Neuronal stem cell (in vitro differentiated cells): Measurements from ENCODE around the gene MKS1.

ENCODE experiments used
- DNase-seq: peaks from one replicate; pipeline ENCODE4 v3.0.0-alpha.2; 2013; ENCODE audit warnings: low spot score
- H2AFZ ChIP-seq: one replicate; pipeline ENCODE4 v1.6.1; 2013; ENCODE audit warnings: mild to moderate bottlenecking, low read length, inconsistent platforms
- H2AK5ac ChIP-seq: 2 replicates; pipeline ENCODE4 v1.6.1; 2013; ENCODE audit warnings: low read depth, mild to moderate bottlenecking, inconsistent platforms, low read length, moderate library complexity, mixed read lengths
- H2BK120ac ChIP-seq: 2 replicates; pipeline ENCODE4 v1.6.1; 2013; ENCODE audit warnings: low read depth, mild to moderate bottlenecking, inconsistent platforms, low read length, moderate library complexity, mixed read lengths
- H2BK12ac ChIP-seq: one replicate; pipeline ENCODE4 v1.6.1; 2013; ENCODE audit warnings: low read length, inconsistent platforms
- H2BK15ac ChIP-seq: 2 replicates; pipeline ENCODE4 v1.6.1; 2013; ENCODE audit warnings: mild to moderate bottlenecking, low read length, inconsistent platforms, mixed read lengths
- H2BK5ac ChIP-seq: one replicate; pipeline ENCODE4 v1.6.1; 2013; ENCODE audit warnings: inconsistent platforms, mild to moderate bottlenecking, low read length, moderate library complexity
- H3K14ac ChIP-seq: one replicate; pipeline ENCODE4 v1.6.1; 2013; ENCODE audit warnings: low read length, inconsistent platforms
- H3K18ac ChIP-seq: 2 replicates; pipeline ENCODE4 v1.6.1; 2013; ENCODE audit warnings: low read length, inconsistent platforms
- H3K23ac ChIP-seq: 2 replicates; pipeline ENCODE4 v1.6.1; 2013; ENCODE audit warnings: low read depth, mild to moderate bottlenecking, mixed read lengths, low read length, inconsistent platforms; ENCODE audit not compliant: poor library complexity
- H3K27ac ChIP-seq: replicated peaks from 3 replicates; pipeline ENCODE4 v1.5.1; 2013; ENCODE audit warnings: low read length, inconsistent platforms
- H3K27me3 ChIP-seq, 3 experiments: 2 replicates each; pipeline ENCODE4 v1.6.1; 2013; ENCODE audit warnings: low read length in 3 of 3, mild to moderate bottlenecking in 2 of 3, inconsistent platforms in 1 of 3, low read depth in 1 of 3, mixed read lengths in 1 of 3, moderate library complexity in 1 of 3; ENCODE audit not compliant: control insufficient read depth in 3 of 3, insufficient read depth in 3 of 3
- H3K36me3 ChIP-seq, 2 donors: replicated peaks in 1 of 2; 2 replicates each; pipeline ENCODE4 v1.6.1; 2013; ENCODE audit warnings: low read length in 2 of 2; ENCODE audit not compliant: control insufficient read depth in 2 of 2, insufficient read depth in 2 of 2
- H3K4ac ChIP-seq: 2 replicates; pipeline ENCODE4 v1.6.1; 2013; ENCODE audit warnings: inconsistent platforms, mild to moderate bottlenecking, low read length, moderate library complexity
- H3K4me1 ChIP-seq, 2 donors: 1 replicate in 1 of 2; 2 replicates in 1 of 2; pipeline ENCODE4 v1.6.1; 2013; ENCODE audit warnings: low read length in 2 of 2, low read depth in 1 of 2; ENCODE audit not compliant: control insufficient read depth in 2 of 2, insufficient read depth in 1 of 2
- H3K4me2 ChIP-seq: one replicate; pipeline ENCODE4 v1.6.1; 2013; ENCODE audit warnings: mild to moderate bottlenecking, low read length, inconsistent platforms; ENCODE audit not compliant: insufficient read depth, poor library complexity, severe bottlenecking
- H3K4me3 ChIP-seq, 2 donors: 2 replicates each; pipeline ENCODE4 v1.5.1; 2013; ENCODE audit warnings: low read length in 2 of 2, mild to moderate bottlenecking in 2 of 2, inconsistent platforms in 1 of 2, moderate library complexity in 1 of 2
- H3K79me1 ChIP-seq: one replicate; pipeline ENCODE4 v1.6.1; 2013; ENCODE audit warnings: low read depth, mild to moderate bottlenecking, inconsistent platforms, low read length, moderate library complexity
- H3K9ac ChIP-seq: one replicate; pipeline ENCODE4 v1.6.1; 2013; ENCODE audit warnings: mild to moderate bottlenecking, low read depth, low read length, inconsistent platforms; ENCODE audit not compliant: poor library complexity
- H3K9me3 ChIP-seq, 2 donors: replicated peaks in 1 of 2; 2 replicates each; pipeline versions ENCODE3 to v1.6.1; 2013; ENCODE audit warnings: low read length in 2 of 2, mild to moderate bottlenecking in 2 of 2, inconsistent platforms in 1 of 2, low read depth in 1 of 2, mixed read lengths in 1 of 2, moderate library complexity in 1 of 2; ENCODE audit not compliant: control insufficient read depth in 2 of 2, insufficient read depth in 1 of 2
- H4K8ac ChIP-seq: one replicate; pipeline ENCODE4 v1.6.1; 2013; ENCODE audit warnings: low read depth, mild to moderate bottlenecking, inconsistent platforms, low read length, moderate library complexity
- H4K91ac ChIP-seq: one replicate; pipeline ENCODE4 v1.6.1; 2013; ENCODE audit warnings: low read length, low read depth, mild to moderate bottlenecking, inconsistent platforms; ENCODE audit not compliant: poor library complexity
- WGBS, 2 donors: extraction: QIAGEN DNeasy Blood & Tissue Kit; methylation state at CpG; one replicate each; pipeline ENCODE4 v1.1.7; 2013; ENCODE audit warnings: missing lambda C conversion rate in 2 of 2, mixed read lengths in 1 of 2; ENCODE audit not compliant: insufficient read length in 2 of 2, insufficient replicate concordance in 1 of 2; ENCODE audit errors: extremely low coverage in 2 of 2; 5-methylcytosine and 5-hydroxymethylcytosine counted together

The MKS1 gene

DNA sequence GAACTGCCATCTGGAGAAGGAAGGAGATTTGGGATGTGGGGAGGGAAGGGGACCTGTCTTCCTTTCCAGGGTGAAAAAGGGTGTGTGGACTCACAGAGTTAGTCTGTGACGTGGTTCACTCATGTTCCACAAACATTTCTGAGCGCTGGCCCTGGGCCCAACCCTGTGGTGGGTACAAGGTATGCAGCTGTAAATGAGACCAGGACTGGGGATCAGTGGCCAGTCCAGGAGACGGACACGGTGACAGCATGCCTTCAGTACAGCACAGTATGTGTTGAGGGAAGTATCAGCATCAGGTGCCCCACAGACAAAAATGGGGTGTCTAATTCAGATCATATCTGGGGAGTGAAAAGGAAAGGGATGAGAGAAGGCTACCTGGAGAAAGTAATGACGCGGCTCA is 32.0 kb downstream of the MKS1 start:
- Histone ChIP-seq H3K9ac (no peak overlapping the region), H3K9me3 (no peaks in the 10 kb centered on the region), H3K14ac (no peak overlapping the region), H3K36me3 (no peaks in the 10 kb centered on the region), H3K4me1 (peaks cover 0 to 6% of the 10 kb centered on the region in 2 donors), H3K4me3 (no peak overlapping the region), H3K4ac (no peak overlapping the region), H2AK5ac (no peak overlapping the region), H3K23ac (no peak overlapping the region), H2AFZ (no peak overlapping the region), H2BK120ac (no peak overlapping the region), H3K4me2 (no peak overlapping the region), H4K91ac (no peak overlapping the region), H3K27ac (no peak overlapping the region), H3K27me3 (peaks cover 0 to 34% (median 0%) of the 10 kb centered on the region in 3 experiments), H2BK5ac (no peak overlapping the region), H3K18ac (no peak overlapping the region), H2BK15ac (no peak overlapping the region), H3K79me1 (no peaks in the 10 kb centered on the region), H4K8ac (no peak overlapping the region), H2BK12ac (no peak overlapping the region)
- no peak for DNase-seq
- WGBS, 2 donors, result no CpG with 5 or more reads among the region's 6 CpGs

GRCh38 chr17:58186591-58186990 is 32.5 kb downstream of the MKS1 start:
- H2BK120ac ChIP-seq, result no peak overlapping the region
- H4K8ac ChIP-seq, result no peak overlapping the region
- no peaks in the 10 kb centered on the region for H3K9me3 ChIP-seq
- H2BK5ac ChIP-seq, result no peak overlapping the region
- WGBS, 2 donors, result no CpG with 5 or more reads among the region's 4 CpGs
- H3K27me3 ChIP-seq, result peaks cover 0 to 31% (median 0%) of the 10 kb centered on the region in 3 experiments
- no peaks in the 10 kb centered on the region for H3K36me3 ChIP-seq
- no peak overlapping the region for H3K14ac ChIP-seq
- H3K4me3 ChIP-seq, result no peak overlapping the region
- no peaks in the 10 kb centered on the region for H3K79me1 ChIP-seq
- DNase-seq, result no peak
- H4K91ac ChIP-seq, result no peak overlapping the region
- no peak overlapping the region for H2BK15ac ChIP-seq
- H3K23ac ChIP-seq, result no peak overlapping the region
- no peak overlapping the region for H3K18ac ChIP-seq
- H2AK5ac ChIP-seq, result no peak overlapping the region
- H3K4me1 ChIP-seq, result peaks cover 0 to 6% of the 10 kb centered on the region in 2 donors
- H2AFZ ChIP-seq, result no peak overlapping the region
- H3K4ac ChIP-seq, result no peak overlapping the region
- no peak overlapping the region for H3K4me2 ChIP-seq
- H3K9ac ChIP-seq, result no peak overlapping the region
- no peak overlapping the region for H2BK12ac ChIP-seq
- no peak overlapping the region for H3K27ac ChIP-seq

GRCh38 chr17:58184986-58185761 is 33.9 kb downstream of the MKS1 start:
- no CpG with 5 or more reads among the region's 8 CpGs for WGBS, 2 donors
- Histone ChIP-seq H3K14ac (peak overlapping the region; percentile 87), H3K9me3 (no peaks in the 10 kb centered on the region), H3K18ac (no peak overlapping the region), H4K8ac (no peak overlapping the region), H3K23ac (peak overlapping the region; percentile 86), H3K4me3 (no peak overlapping the region), H3K79me1 (peaks cover 2% of the 10 kb centered on the region), H3K4me2 (no peak overlapping the region), H3K4me1 (peaks cover 0 to 6% of the 10 kb centered on the region in 2 donors), H2AK5ac (no peak overlapping the region), H2AFZ (no peak overlapping the region), H2BK15ac (no peak overlapping the region), H3K4ac (no peak overlapping the region), H3K27me3 (peaks cover 0 to 37% (median 0%) of the 10 kb centered on the region in 3 experiments), H3K27ac (no peak overlapping the region), H3K36me3 (no peaks in the 10 kb centered on the region), H2BK12ac (no peak overlapping the region), H3K9ac (no peak overlapping the region), H2BK5ac (no peak overlapping the region), H4K91ac (no peak overlapping the region), H2BK120ac (no peak overlapping the region)
- DNase-seq, result no peak

- H3K36me3 ChIP-seq, result no peaks in the 10 kb centered on the region
- peak overlapping the region; percentile 87 for H3K14ac ChIP-seq
- no peak overlapping the region for H4K8ac ChIP-seq
- peak overlapping the region; percentile 8 for H3K18ac ChIP-seq
- peaks cover 2% of the 10 kb centered on the region for H3K79me1 ChIP-seq
- peak overlapping the region; percentile 29 for H2BK120ac ChIP-seq
- H3K4me2 ChIP-seq, result no peak overlapping the region
- no peaks in the 10 kb centered on the region for H3K9me3 ChIP-seq
- no peak overlapping the region for H3K9ac ChIP-seq
- H3K4me3 ChIP-seq, result no peak overlapping the region
- H2AFZ ChIP-seq, result peak overlapping the region; percentile 60
- no peak overlapping the region for H3K23ac ChIP-seq
- no peak overlapping the region for H4K91ac ChIP-seq
- H3K27me3 ChIP-seq, result peaks cover 0 to 42% (median 0%) of the 10 kb centered on the region in 3 experiments
- peaks cover 0 to 6% of the 10 kb centered on the region in 2 donors for H3K4me1 ChIP-seq
- peak; percentile 15 for DNase-seq
- H2AK5ac ChIP-seq, result no peak overlapping the region
- peak overlapping the region; percentile 39 for H2BK5ac ChIP-seq
- no peak overlapping the region for H3K27ac ChIP-seq
- H2BK12ac ChIP-seq, result no peak overlapping the region
- H2BK15ac ChIP-seq, result no peak overlapping the region
- no CpG with 5 or more reads among the region's 10 CpGs for whole genome bisulfite sequencing, 2 donors
- H3K4ac ChIP-seq, result no peak overlapping the region
These were observed 34.6 kb downstream of the MKS1 start for GRCh38 chr17:58184308-58184985.
